Thymus (tissue), 11 donors: ENCODE measurements around the gene FMNL2. TPM values are rescaled to one million over a fixed set of nuclear protein-coding genes. Genes with fewer than 3 reads are reported as not detected.

Source experiments
- DNase-seq, 9 donors: peaks; one replicate each; pipeline ENCODE4 v3.0.0-alpha.2; 2013; ENCODE audit warnings: low spot score in 9 of 9, low read depth in 6 of 9, missing footprints in 1 of 9
- H3K27ac ChIP-seq, 2 donors: one replicate each; pipeline ENCODE4 v1.5.1; 2013; ENCODE audit warnings: control low read depth in 1 of 2, low read depth in 1 of 2, low read length in 1 of 2, mild to moderate bottlenecking in 1 of 2, moderate library complexity in 1 of 2
- H3K27me3 ChIP-seq, 2 donors: one replicate each; pipeline ENCODE4 v1.5.1; 2013; ENCODE audit warnings: low read length in 1 of 2; ENCODE audit not compliant: control insufficient read depth in 2 of 2, insufficient read depth in 1 of 2
- H3K36me3 ChIP-seq, 2 donors: one replicate each; pipeline ENCODE4 v1.5.1; 2013; ENCODE audit warnings: low read length in 1 of 2, mild to moderate bottlenecking in 1 of 2, moderate library complexity in 1 of 2; ENCODE audit not compliant: control insufficient read depth in 2 of 2, insufficient read depth in 2 of 2
- H3K4me1 ChIP-seq, 2 donors: one replicate each; pipeline ENCODE4 v1.5.1; 2013; ENCODE audit warnings: low read length in 2 of 2; ENCODE audit not compliant: control insufficient read depth in 2 of 2, insufficient read depth in 2 of 2
- H3K4me3 ChIP-seq, 2 donors: one replicate each; pipeline ENCODE4 v1.5.1; 2013; ENCODE audit warnings: low read length in 2 of 2, control low read depth in 1 of 2, mild to moderate bottlenecking in 1 of 2
- H3K9me3 ChIP-seq, 2 donors: one replicate each; pipeline ENCODE4 v1.5.1; 2013; ENCODE audit warnings: low read length in 1 of 2, mild to moderate bottlenecking in 1 of 2; ENCODE audit not compliant: control insufficient read depth in 2 of 2, insufficient read depth in 1 of 2
- WGBS: extraction: QIAGEN DNeasy Blood & Tissue Kit; methylation state at CpG from one replicate; pipeline ENCODE4 v1.1.7; 2013; 5-methylcytosine and 5-hydroxymethylcytosine counted together
- polyA plus RNA-seq: library from polyadenylated mRNA; stranded (reverse); fragments of 200-250 nt; gene quantifications from one replicate; pipeline ENCODE4 v1.2.3, GENCODE V29; 2013
- total RNA-seq: library from RNA; stranded (reverse); fragments of 120-200 nt; gene quantifications from one replicate; pipeline ENCODE4 v1.2.4, GENCODE V29; 2013
- donor health status: healthy.

Gene FMNL2
- total and polyA plus RNA-seq, 2 donors: 18.9 to 61.3 TPM

- no peak overlapping the region for H3K4me3 ChIP-seq
- no peaks in the 10 kb centered on the region for H3K4me1 ChIP-seq
- no peak for DNase-seq
- no peaks in the 10 kb centered on the region for H3K27me3 ChIP-seq
- H3K36me3 ChIP-seq: no peaks in the 10 kb centered on the region
- no peaks in the 10 kb centered on the region for H3K9me3 ChIP-seq
- H3K27ac ChIP-seq: no peak overlapping the region
- WGBS: 97% methylated on average over 6 of the region's 6 CpGs
These were observed 24.8 kb downstream of the FMNL2 start for GRCh38 chr2:152359573-152360363.

GRCh38 chr2:152363936-152364335, 29.0 kb downstream of the FMNL2 start:
- H3K27ac ChIP-seq: no peak overlapping the region
- no peaks in the 10 kb centered on the region for H3K9me3 ChIP-seq
- no peaks in the 10 kb centered on the region for H3K36me3 ChIP-seq
- H3K4me1 ChIP-seq: no peaks in the 10 kb centered on the region
- H3K4me3 ChIP-seq: no peak overlapping the region
- DNase-seq: no peak
- WGBS: 88% methylated on average over 1 of the region's 1 CpG
- H3K27me3 ChIP-seq: no peaks in the 10 kb centered on the region

- H3K27ac ChIP-seq: no peak overlapping the region
- 95% methylated on average over 9 of the region's 9 CpGs for WGBS
- H3K27me3 ChIP-seq: no peaks in the 10 kb centered on the region
- no peaks in the 10 kb centered on the region for H3K9me3 ChIP-seq
- H3K4me3 ChIP-seq: no peak overlapping the region
- no peaks in the 10 kb centered on the region for H3K36me3 ChIP-seq
- H3K4me1 ChIP-seq: no peaks in the 10 kb centered on the region
- no peak for DNase-seq
These were observed 32.8 kb downstream of the FMNL2 start for GRCh38 chr2:152367547-152368390.

GRCh38 chr2:152369176-152369860, 34.3 kb downstream of the FMNL2 start:
- H3K36me3 ChIP-seq: no peaks in the 10 kb centered on the region
- 93% methylated on average over 5 of the region's 5 CpGs for WGBS
- H3K4me1 ChIP-seq: no peaks in the 10 kb centered on the region
- H3K27ac ChIP-seq: no peak overlapping the region
- no peak for DNase-seq
- no peaks in the 10 kb centered on the region for H3K27me3 ChIP-seq
- no peak overlapping the region for H3K4me3 ChIP-seq
- H3K9me3 ChIP-seq: no peaks in the 10 kb centered on the region

GRCh38 chr2:152370783-152371182, 35.8 kb downstream of the FMNL2 start:
- Histone ChIP-seq H3K4me3 (no peak overlapping the region), H3K9me3 (no peaks in the 10 kb centered on the region), H3K27ac (no peak overlapping the region), H3K27me3 (no peaks in the 10 kb centered on the region), H3K36me3 (no peaks in the 10 kb centered on the region), H3K4me1 (no peaks in the 10 kb centered on the region)
- WGBS: 97% methylated on average over 5 of the region's 5 CpGs
- DNase-seq: no peak

- WGBS: 48% methylated on average over 3 of the region's 3 CpGs
- DNase-seq: no peak
These were observed 37.5 kb downstream of the FMNL2 start for GRCh38 chr2:152372438-152372984.

GRCh38 chr2:152375174-152375573, 40.2 kb downstream of the FMNL2 start:
- Histone ChIP-seq H3K4me1 (no peaks in the 10 kb centered on the region), H3K4me3 (no peak overlapping the region), H3K27ac (no peak overlapping the region), H3K27me3 (no peaks in the 10 kb centered on the region), H3K36me3 (no peaks in the 10 kb centered on the region), H3K9me3 (no peaks in the 10 kb centered on the region)
- WGBS: 100% methylated on average over 1 of the region's 1 CpG
- no peak for DNase-seq

More at GRCh38 chr2:152372438-152372984, 37.5 kb downstream of the FMNL2 start:
- Histone ChIP-seq H3K27me3 (no peaks in the 10 kb centered on the region), H3K27ac (no peak overlapping the region), H3K36me3 (no peaks in the 10 kb centered on the region), H3K4me3 (no peak overlapping the region), H3K9me3 (no peaks in the 10 kb centered on the region), H3K4me1 (no peaks in the 10 kb centered on the region)

GRCh38 chr2:152376385-152376784, 41.4 kb downstream of the FMNL2 start:
- 92% methylated on average over 2 of the region's 2 CpGs for WGBS
- DNase-seq: no peak

More at GRCh38 chr2:152376385-152376784, 41.4 kb downstream of the FMNL2 start:
- Histone ChIP-seq H3K36me3 (no peaks in the 10 kb centered on the region), H3K4me1 (no peaks in the 10 kb centered on the region), H3K27me3 (no peaks in the 10 kb centered on the region), H3K4me3 (no peak overlapping the region), H3K27ac (no peak overlapping the region), H3K9me3 (no peaks in the 10 kb centered on the region)
